ENCODE measurements around the gene ARSG.

The ARSG gene

DNA sequence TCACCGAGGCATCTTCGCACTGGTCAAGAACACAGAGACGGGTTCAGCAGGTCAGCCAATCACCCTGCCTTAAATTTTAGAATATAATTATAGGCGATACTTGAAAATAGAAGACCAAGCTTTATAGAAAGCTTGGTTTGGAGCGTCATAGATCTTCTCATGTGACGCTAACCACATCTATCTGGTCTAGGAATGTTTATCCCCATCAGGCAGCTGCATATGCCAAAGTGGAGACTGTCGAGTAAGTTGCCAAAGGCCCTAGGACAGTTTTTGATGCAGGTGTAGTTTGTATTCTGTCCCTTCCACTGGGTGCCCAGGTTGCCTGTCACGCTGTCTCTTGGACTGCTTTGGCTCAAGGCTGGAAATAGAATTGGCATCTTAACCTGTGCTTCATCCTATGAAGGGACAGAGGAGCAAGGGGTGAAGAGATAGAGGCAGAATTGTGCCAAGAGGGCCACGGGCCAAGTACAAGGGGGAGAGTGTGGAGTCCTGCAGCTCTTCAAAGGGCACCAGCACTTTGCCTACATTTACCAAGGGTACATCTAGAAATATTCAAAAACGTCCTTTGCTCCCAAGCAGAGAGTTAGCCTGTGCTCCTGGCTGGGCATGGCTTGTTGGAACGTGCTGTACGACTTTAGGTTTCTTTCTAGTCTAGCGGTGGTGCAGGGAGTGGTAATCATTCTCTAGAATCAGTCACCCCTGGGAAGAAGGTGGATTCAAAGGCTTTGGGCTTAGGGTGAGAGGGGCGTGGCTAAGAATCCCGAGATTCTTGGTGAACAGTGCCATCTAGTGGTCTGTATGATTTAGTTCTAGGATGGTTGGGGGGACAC lies 171.3 kb downstream of the ARSG start:
- Histone ChIP-seq H3K9me3 (ENCODE audit: control insufficient read depth, insufficient read depth, low read length) (no peaks in the 10 kb centered on the region), H3K27me3 (ENCODE audit: control insufficient read depth, low read length) (0 out of 2 replicates have a peak, but pooled peaks cover 5% of the 10 kb centered on the region), H3F3A (ENCODE audit: control insufficient read depth, insufficient read depth) (peaks cover 4% of the 10 kb centered on the region; the same call in 1 of the 2 replicates), H3K79me2 (ENCODE audit: control insufficient read depth, low read length) (no peaks in the 10 kb centered on the region), H3K4me2 (ENCODE audit: low read length) (peak overlapping the region; percentile 42), H3K9me2 (replicated peaks; ENCODE audit: control insufficient read depth, low read length) (no peaks in the 10 kb centered on the region), H3K36me3 (ENCODE audit: control insufficient read depth, low read length) (no peaks in the 10 kb centered on the region), H3K27ac (ENCODE audit: low read depth, low read length) (no peak overlapping the region), H3K4me3 (ENCODE audit: low read length) (no peak overlapping the region), H3K4me1 (ENCODE audit: control insufficient read depth, low read length) (peaks cover 58% of the 10 kb centered on the region), H4K20me1 (ENCODE audit: control insufficient read depth, insufficient read depth, low read depth, low read length) (no peaks in the 10 kb centered on the region)
- TF ChIP-seq, protein P1, sequence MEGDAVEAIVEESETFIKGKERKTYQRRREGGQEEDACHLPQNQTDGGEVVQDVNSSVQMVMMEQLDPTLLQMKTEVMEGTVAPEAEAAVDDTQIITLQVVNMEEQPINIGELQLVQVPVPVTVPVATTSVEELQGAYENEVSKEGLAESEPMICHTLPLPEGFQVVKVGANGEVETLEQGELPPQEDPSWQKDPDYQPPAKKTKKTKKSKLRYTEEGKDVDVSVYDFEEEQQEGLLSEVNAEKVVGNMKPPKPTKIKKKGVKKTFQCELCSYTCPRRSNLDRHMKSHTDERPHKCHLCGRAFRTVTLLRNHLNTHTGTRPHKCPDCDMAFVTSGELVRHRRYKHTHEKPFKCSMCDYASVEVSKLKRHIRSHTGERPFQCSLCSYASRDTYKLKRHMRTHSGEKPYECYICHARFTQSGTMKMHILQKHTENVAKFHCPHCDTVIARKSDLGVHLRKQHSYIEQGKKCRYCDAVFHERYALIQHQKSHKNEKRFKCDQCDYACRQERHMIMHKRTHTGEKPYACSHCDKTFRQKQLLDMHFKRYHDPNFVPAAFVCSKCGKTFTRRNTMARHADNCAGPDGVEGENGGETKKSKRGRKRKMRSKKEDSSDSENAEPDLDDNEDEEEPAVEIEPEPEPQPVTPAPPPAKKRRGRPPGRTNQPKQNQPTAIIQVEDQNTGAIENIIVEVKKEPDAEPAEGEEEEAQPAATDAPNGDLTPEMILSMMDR (IDR thresholded peaks at IDR 0.05; ENCODE audit: low read depth, low read length, poor library complexity, severe bottlenecking): peak; percentile 64
- no peak for TF ChIP-seq EZH2phosphoT487 (IDR thresholded peaks at IDR 0.05; ENCODE audit: borderline replicate concordance, low read length)

- Histone ChIP-seq H3K4me2 (ENCODE audit: low read length) (no peak overlapping the region), H4K20me1 (ENCODE audit: control insufficient read depth, insufficient read depth, low read depth, low read length) (no peaks in the 10 kb centered on the region), H3K9me2 (replicated peaks; ENCODE audit: control insufficient read depth, low read length) (no peaks in the 10 kb centered on the region), H3K4me3 (ENCODE audit: low read length) (no peak overlapping the region), H3F3A (ENCODE audit: control insufficient read depth, insufficient read depth) (no peaks in the 10 kb centered on the region; the same call in 1 of the 2 replicates), H3K4me1 (ENCODE audit: control insufficient read depth, low read length) (peaks cover 52% of the 10 kb centered on the region), H3K27ac (ENCODE audit: low read depth, low read length) (no peak overlapping the region), H3K27me3 (ENCODE audit: control insufficient read depth, low read length) (peaks cover 5% of the 10 kb centered on the region), H3K9me3 (ENCODE audit: control insufficient read depth, insufficient read depth, low read length) (no peaks in the 10 kb centered on the region), H3K79me2 (ENCODE audit: control insufficient read depth, low read length) (no peaks in the 10 kb centered on the region), H3K36me3 (ENCODE audit: control insufficient read depth, low read length) (no peaks in the 10 kb centered on the region)
- TF ChIP-seq, protein P1 (IDR thresholded peaks at IDR 0.05; ENCODE audit: low read depth, low read length, poor library complexity, severe bottlenecking): no peak
- no peak for TF ChIP-seq EZH2phosphoT487 (IDR thresholded peaks at IDR 0.05; ENCODE audit: borderline replicate concordance, low read length)
Measured at GRCh38 chr17:68463211-68464019, 172.1 kb downstream of the ARSG start.

DNA sequence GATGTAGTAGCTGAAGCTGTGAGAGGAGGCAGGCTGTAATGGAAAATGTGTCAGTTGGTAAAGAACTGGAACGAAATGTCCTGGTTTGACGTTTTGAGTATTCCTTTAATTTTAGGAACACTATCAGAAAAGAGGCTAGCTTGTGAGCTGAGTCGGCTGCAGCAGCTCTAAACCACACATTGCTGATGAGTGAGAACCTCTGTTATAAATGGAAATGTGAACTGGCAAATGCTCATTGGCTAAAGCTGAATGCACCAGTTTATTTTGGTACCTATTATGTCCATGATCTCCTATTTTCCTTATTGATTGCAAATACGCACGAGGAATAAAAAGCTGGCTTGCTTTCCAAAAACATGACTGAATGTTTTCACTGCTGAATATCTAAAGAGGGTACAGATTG lies 177.0 kb downstream of the ARSG start:
- no peak overlapping the region for H3K4me2 ChIP-seq (ENCODE audit: low read length)
- no peaks in the 10 kb centered on the region for H3K9me3 ChIP-seq (ENCODE audit: control insufficient read depth, insufficient read depth, low read length)
- no peaks in the 10 kb centered on the region for H3K36me3 ChIP-seq (ENCODE audit: control insufficient read depth, low read length)
- H4K20me1 ChIP-seq (ENCODE audit: control insufficient read depth, insufficient read depth, low read depth, low read length): no peaks in the 10 kb centered on the region
- H3K27ac ChIP-seq (ENCODE audit: low read depth, low read length): no peak overlapping the region
- H3K27me3 ChIP-seq (ENCODE audit: control insufficient read depth, low read length): peaks cover 11% of the 10 kb centered on the region
- TF ChIP-seq EZH2phosphoT487 (IDR thresholded peaks at IDR 0.05; ENCODE audit: borderline replicate concordance, low read length): no peak
- TF ChIP-seq, protein P1 (IDR thresholded peaks at IDR 0.05; ENCODE audit: low read depth, low read length, poor library complexity, severe bottlenecking): no peak
- no peaks in the 10 kb centered on the region for H3K79me2 ChIP-seq (ENCODE audit: control insufficient read depth, low read length)
- H3K9me2 ChIP-seq (replicated peaks; ENCODE audit: control insufficient read depth, low read length): no peaks in the 10 kb centered on the region
- no peak overlapping the region for H3K4me3 ChIP-seq (ENCODE audit: low read length)
- peaks cover 12% of the 10 kb centered on the region for H3K4me1 ChIP-seq (ENCODE audit: control insufficient read depth, low read length)
- H3F3A ChIP-seq (ENCODE audit: control insufficient read depth, insufficient read depth): no peaks in the 10 kb centered on the region
